GM18867 (cell line): ENCODE data around the gene ADIPOQ.
"Not testable (repeated sequence)": the region's sequence is repeated elsewhere in the genome, so short reads cannot be mapped to it uniquely, and the experiment has no call there.

Experiments
- ATAC-seq: cut with Tn5 transposase; IDR thresholded peaks from one replicate; pipeline ENCODE4 v1.9.1; 2021; ENCODE audit warnings: mild to moderate bottlenecking, moderate library complexity; ENCODE audit not compliant: unreplicated experiment

ADIPOQ gene

DNA sequence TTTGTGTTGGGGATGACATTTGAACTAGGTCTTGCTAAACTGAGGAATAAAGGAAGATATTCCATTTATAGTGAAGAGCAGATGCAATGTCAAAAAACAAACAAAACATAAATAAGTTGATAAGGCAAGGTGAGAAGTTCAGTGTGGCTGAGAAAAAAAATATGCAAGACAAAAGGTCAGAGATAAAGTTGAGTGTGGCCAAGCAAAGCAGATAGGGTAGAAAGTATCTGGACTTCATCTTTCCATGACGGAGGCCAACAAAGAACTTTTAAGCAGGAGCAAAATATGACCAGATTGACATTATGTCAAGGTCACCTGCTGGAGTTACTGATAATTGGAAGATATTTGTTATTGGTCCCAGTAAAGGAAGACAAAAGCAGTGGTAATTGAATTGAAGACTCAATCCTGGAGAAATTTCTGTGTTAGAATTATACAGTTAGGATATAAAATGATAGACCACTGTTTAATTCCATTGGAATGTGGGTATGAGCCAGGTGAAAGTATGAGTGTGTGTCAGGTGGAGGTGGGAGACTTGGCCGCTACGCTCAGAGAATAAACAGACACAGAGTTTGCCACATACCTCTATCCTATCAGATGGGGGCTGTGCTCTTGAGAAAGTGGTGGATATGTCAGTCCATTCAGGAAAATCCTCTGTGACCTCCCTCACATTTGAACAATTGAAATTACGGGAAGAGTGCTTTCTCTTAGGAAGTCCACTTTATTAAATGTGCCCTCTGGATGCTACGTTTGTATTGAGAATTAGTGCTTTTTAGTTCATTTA lies 28.1 kb downstream of the ADIPOQ start:
- no peak for ATAC-seq

DNA sequence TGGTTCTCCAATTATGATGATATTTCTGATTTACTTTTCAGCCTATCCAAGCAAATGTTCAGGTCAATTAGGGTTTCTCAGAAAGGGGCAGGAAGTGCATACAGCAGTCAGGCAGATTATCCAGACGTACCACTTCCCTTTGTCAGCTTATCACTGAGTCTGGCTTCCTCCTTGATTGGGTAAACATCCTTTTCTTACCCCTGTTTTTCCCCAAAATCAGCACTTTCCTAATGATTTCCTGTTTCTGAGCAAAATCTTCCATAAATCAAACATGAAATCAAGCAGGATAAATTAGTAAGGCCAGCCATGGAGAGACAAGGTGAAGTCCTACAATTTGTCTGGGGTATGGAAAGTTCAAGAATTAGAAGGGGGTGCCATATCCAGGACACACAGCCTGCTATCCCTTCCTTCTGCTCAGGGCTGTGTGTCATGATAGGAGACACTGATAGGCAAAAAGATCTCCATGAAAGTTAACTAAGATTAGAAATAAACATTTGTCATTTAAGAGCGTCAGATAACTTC lies 29.0 kb downstream of the ADIPOQ start:
- ATAC-seq, result no peak

GRCh38 chr3:186873796-186874195 lies 31.3 kb downstream of the ADIPOQ start:
- ATAC-seq, result not testable (repeated sequence)

- ATAC-seq, result not testable (repeated sequence)
Measured at GRCh38 chr3:186874216-186874615, 31.7 kb downstream of the ADIPOQ start.

GRCh38 chr3:186874841-186875240 lies 32.3 kb downstream of the ADIPOQ start:
- ATAC-seq, result not testable (repeated sequence)

DNA sequence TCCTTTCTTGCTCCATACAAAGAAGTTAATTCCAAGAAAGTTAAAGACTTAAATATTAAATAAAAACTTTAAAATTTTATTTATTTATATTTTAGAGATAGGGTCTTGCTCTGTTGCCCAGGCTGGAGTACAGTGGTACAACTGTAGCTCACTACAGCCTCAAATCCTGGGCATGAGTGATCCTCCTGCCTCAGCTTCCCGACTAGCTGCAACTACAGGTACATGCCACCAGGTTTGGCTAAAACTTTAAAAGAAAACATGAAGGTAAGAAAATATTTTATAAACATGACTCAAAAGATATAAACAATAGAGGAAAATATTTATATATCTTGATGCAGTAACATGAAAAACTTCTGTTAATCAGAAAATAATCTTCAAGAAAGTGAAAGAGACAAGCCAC lies 33.2 kb downstream of the ADIPOQ start:
- ATAC-seq, result no peak

GRCh38 chr3:186879781-186880180 lies 37.3 kb downstream of the ADIPOQ start:
- ATAC-seq, result no peak

- ATAC-seq, result no peak
Measured at GRCh38 chr3:186880406-186880805, 37.9 kb downstream of the ADIPOQ start.

GRCh38 chr3:186882150-186882524 lies 39.6 kb downstream of the ADIPOQ start:
- no peak for ATAC-seq

- ATAC-seq, result no peak
Measured at GRCh38 chr3:186882881-186883685, 40.6 kb downstream of the ADIPOQ start.

GRCh38 chr3:186883686-186884058 lies 41.2 kb downstream of the ADIPOQ start:
- no peak for ATAC-seq

DNA sequence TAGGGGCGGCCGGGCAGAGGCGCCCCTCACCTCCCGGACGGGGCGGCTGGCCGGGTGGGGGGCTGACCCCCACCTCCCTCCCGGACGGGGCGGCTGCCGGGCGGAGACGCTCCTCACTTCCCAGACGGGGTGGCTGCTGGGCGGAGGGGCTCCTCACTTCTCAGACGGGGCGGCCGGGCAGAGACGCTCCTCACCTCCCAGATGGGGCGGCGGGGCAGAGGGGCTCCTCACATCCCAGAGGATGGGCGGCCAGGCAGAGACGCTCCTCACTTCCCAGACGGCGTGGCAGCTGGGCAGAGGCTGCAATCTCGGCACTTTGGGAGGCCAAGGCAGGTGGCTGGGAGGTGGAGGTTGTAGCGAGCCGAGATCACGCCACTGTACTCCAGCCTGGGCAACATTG lies 42.4 kb downstream of the ADIPOQ start:
- not testable (repeated sequence) for ATAC-seq

- no peak for ATAC-seq
Measured at GRCh38 chr3:186886202-186886981, 43.9 kb downstream of the ADIPOQ start.

DNA sequence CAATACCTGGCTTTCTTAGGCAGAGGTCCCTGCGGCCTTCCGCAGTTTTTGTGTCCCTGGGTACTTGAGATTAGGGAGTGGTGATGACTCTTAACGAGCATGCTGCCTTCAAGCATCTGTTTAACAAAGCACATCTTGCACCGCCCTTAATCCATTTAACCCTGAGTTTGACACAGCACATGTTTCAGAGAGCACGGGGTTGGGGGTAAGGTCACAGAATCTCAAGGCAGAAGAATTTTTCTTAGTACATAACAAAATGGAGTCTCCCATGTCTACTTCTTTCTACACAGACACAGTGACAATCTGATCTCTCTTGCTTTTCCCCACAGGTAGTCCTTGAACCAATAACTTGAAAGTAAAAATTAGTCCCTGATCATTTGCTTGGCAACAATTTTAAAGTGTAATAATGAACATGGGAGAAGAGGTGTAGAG lies 45.0 kb downstream of the ADIPOQ start:
- not testable (repeated sequence) for ATAC-seq

DNA sequence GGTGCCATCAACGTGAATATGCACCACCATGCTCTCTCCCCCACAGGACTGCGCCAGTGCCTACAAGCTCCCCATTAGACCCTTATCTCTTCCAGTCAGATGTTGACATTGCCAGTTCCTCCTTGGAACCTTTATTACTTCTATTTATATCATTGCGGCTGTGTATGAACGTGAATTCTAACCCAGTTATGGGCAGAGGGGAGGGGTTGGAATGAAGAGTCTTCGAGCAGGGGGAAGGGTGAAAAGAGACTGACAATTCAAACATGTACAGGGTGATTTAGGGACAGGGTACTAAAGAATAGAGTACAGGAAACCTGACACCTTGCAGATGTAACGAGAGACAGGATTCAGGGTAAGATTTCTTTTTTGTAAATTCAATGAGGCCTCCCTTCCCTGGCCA lies 46.1 kb downstream of the ADIPOQ start:
- ATAC-seq, result no peak

- not testable (repeated sequence) for ATAC-seq
Measured at GRCh38 chr3:186889698-186890097, 47.2 kb downstream of the ADIPOQ start.

DNA sequence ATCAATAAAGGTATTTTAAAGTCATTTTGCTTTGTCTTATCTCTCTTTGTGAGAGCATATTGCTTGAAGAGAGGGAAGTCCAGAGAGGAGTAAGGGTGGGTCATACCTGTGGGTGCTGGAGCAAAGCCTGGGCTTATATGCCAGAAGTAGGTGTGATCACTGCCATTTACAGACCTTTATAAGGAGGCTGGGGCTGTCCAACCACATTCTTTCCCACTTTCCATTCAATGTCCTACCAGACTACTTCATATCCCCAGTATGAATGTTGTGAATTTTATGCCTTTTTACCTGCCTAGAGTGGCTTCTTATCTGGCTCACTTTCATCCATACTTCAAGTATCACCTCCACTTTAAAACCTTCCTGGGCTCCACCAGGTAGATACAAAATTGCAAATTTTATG lies 48.4 kb downstream of the ADIPOQ start:
- no peak for ATAC-seq

- ATAC-seq, result not testable (repeated sequence)
Measured at GRCh38 chr3:186893071-186893470, 50.6 kb downstream of the ADIPOQ start.

DNA sequence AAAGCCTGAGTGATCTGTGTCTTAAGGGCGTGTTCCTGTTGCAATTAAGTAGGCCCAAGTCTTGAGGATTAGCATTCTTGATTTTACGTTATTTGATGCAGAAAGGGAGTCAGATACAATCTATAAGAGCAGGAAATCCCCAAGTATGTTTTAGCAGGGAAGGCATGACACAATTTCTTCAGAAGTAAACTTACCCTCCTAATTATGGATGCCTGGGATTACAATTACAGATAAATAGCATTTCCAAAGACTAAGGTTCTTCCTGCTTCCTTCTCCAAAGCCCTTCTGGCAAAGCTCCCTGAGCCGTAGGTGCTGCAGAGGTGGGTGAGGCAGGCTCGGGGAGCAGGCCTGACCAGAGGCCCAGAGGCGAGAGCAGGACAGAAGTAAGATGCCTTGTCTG lies 52.9 kb downstream of the ADIPOQ start:
- ATAC-seq, result no peak

GRCh38 chr3:186896006-186896405 lies 53.5 kb downstream of the ADIPOQ start:
- ATAC-seq, result no peak

DNA sequence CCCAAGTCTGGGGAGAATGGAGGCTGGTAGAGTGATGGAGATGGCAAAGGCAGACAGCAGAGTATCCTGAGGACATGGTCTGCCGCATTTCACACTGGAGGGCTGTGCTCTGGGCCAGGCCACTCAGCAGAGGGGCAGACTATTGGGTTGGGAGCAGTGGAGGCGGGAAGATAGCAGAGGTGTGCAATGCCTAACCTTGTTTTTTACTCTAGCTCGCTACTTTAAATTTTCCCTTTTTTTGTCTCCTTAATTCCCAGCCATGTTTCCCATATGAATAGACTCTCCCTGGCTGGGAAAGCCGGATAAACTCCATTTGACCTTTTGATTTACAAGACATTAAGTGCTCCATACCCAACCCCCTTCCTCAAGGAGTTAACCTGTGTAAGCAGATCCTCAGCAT lies 54.4 kb downstream of the ADIPOQ start:
- no peak for ATAC-seq
